ENCODE data around the gene TBC1D8.
"Not testable (repeated sequence)": the region's sequence is repeated elsewhere in the genome, so short reads cannot be mapped to it uniquely, and the experiment has no call there.

Gene TBC1D8

GRCh38 chr2:101188683-101189405, 37.7 kb upstream of the TBC1D8 start:
- no peaks in the 10 kb centered on the region for H3K27me3 ChIP-seq
- H3K9ac ChIP-seq: no peak overlapping the region
- H4K20me1 ChIP-seq: no peaks in the 10 kb centered on the region
- peaks cover 24% of the 10 kb centered on the region for H3K9me3 ChIP-seq
- H3K36me3 ChIP-seq: no peaks in the 10 kb centered on the region
- no peak for TF ChIP-seq Cebpa-rat (IDR thresholded peaks at IDR 0.05)
- H3K4me2 ChIP-seq: no peak overlapping the region
- no peak overlapping the region for H3K4me3 ChIP-seq
- H3K4me1 ChIP-seq: peaks cover 16% of the 10 kb centered on the region; the same call in 1 of the 2 replicates
- no peak overlapping the region for H3K27ac ChIP-seq

GRCh38 chr2:101187131-101187530, 35.9 kb upstream of the TBC1D8 start:
- H3K9ac ChIP-seq: no peak overlapping the region
- peaks cover 24% of the 10 kb centered on the region for H3K9me3 ChIP-seq
- no peak overlapping the region for H3K27ac ChIP-seq
- H4K20me1 ChIP-seq: no peaks in the 10 kb centered on the region
- no peak overlapping the region for H3K4me3 ChIP-seq
- H3K4me2 ChIP-seq: no peak overlapping the region
- no peaks in the 10 kb centered on the region for H3K36me3 ChIP-seq
- no peaks in the 10 kb centered on the region for H3K27me3 ChIP-seq
- no peak for TF ChIP-seq Cebpa-rat (IDR thresholded peaks at IDR 0.05)
- H3K4me1 ChIP-seq: peaks cover 14% of the 10 kb centered on the region; the same call in 1 of the 2 replicates

- no peak overlapping the region for H3K4me3 ChIP-seq
- no peak overlapping the region for H3K27ac ChIP-seq
- H3K9me3 ChIP-seq: peaks cover 24% of the 10 kb centered on the region
- no peaks in the 10 kb centered on the region for H3K36me3 ChIP-seq
- no peaks in the 10 kb centered on the region for H4K20me1 ChIP-seq
- H3K9ac ChIP-seq: no peak overlapping the region
- TF ChIP-seq Cebpa-rat (IDR thresholded peaks at IDR 0.05): no peak
- no peaks in the 10 kb centered on the region for H3K4me1 ChIP-seq
- no peaks in the 10 kb centered on the region for H3K27me3 ChIP-seq
- H3K4me2 ChIP-seq: no peak overlapping the region
These were observed 34.5 kb upstream of the TBC1D8 start for GRCh38 chr2:101185656-101186055.

- Histone ChIP-seq H3K36me3 (no peaks in the 10 kb centered on the region), H3K4me2 (no peak overlapping the region), H3K9ac (no peak overlapping the region), H3K27me3 (no peaks in the 10 kb centered on the region), H3K27ac (no peak overlapping the region), H3K4me3 (no peak overlapping the region), H4K20me1 (no peaks in the 10 kb centered on the region), H3K9me3 (peaks cover 24% of the 10 kb centered on the region), H3K4me1 (no peaks in the 10 kb centered on the region)
- TF ChIP-seq Cebpa-rat (IDR thresholded peaks at IDR 0.05): no peak
These were observed 33.9 kb upstream of the TBC1D8 start for GRCh38 chr2:101185085-101185484.

- TF ChIP-seq Cebpa-rat (IDR thresholded peaks at IDR 0.05): no peak
- Histone ChIP-seq H3K36me3 (no peaks in the 10 kb centered on the region), H3K9me3 (peaks cover 5% of the 10 kb centered on the region; the same call in 1 of the 2 replicates), H3K9ac (no peak overlapping the region), H3K4me2 (no peak overlapping the region), H3K4me1 (no peaks in the 10 kb centered on the region), H3K27ac (no peak overlapping the region), H3K27me3 (no peaks in the 10 kb centered on the region), H3K4me3 (no peak overlapping the region), H4K20me1 (no peaks in the 10 kb centered on the region)
These were observed 28.8 kb upstream of the TBC1D8 start for GRCh38 chr2:101179982-101180381.

GRCh38 chr2:101176803-101177202, 25.6 kb upstream of the TBC1D8 start:
- H3K4me3 ChIP-seq: no peak overlapping the region
- H3K27me3 ChIP-seq: no peaks in the 10 kb centered on the region
- no peaks in the 10 kb centered on the region for H3K36me3 ChIP-seq
- H3K4me2 ChIP-seq: no peak overlapping the region
- peaks cover 34% of the 10 kb centered on the region for H3K9me3 ChIP-seq
- H3K9ac ChIP-seq: no peak overlapping the region
- no peak for TF ChIP-seq Cebpa-rat (IDR thresholded peaks at IDR 0.05)
- no peaks in the 10 kb centered on the region for H3K4me1 ChIP-seq
- no peaks in the 10 kb centered on the region for H4K20me1 ChIP-seq
- H3K27ac ChIP-seq: no peak overlapping the region

- no peak overlapping the region for H3K9ac ChIP-seq
- H3K9me3 ChIP-seq: peaks cover 40% of the 10 kb centered on the region
- no peak overlapping the region for H3K27ac ChIP-seq
- no peaks in the 10 kb centered on the region for H3K36me3 ChIP-seq
- no peak overlapping the region for H3K4me3 ChIP-seq
- H3K4me2 ChIP-seq: no peak overlapping the region
- no peak for TF ChIP-seq Cebpa-rat (IDR thresholded peaks at IDR 0.05)
- no peaks in the 10 kb centered on the region for H4K20me1 ChIP-seq
- no peaks in the 10 kb centered on the region for H3K4me1 ChIP-seq
- no peaks in the 10 kb centered on the region for H3K27me3 ChIP-seq
These were observed 24.8 kb upstream of the TBC1D8 start for GRCh38 chr2:101175991-101176390.

GRCh38 chr2:101173707-101174295, 22.6 kb upstream of the TBC1D8 start:
- TF ChIP-seq Cebpa-rat (IDR thresholded peaks at IDR 0.05): no peak
- Histone ChIP-seq H3K9me3 (peaks cover 61% of the 10 kb centered on the region), H3K27me3 (no peaks in the 10 kb centered on the region), H4K20me1 (no peaks in the 10 kb centered on the region), H3K9ac (no peak overlapping the region), H3K4me3 (no peak overlapping the region), H3K4me1 (no peaks in the 10 kb centered on the region), H3K4me2 (no peak overlapping the region), H3K36me3 (no peaks in the 10 kb centered on the region), H3K27ac (no peak overlapping the region)

- not testable (repeated sequence) for H3K36me3 ChIP-seq, H3K27ac ChIP-seq, H3K4me3 ChIP-seq, H3K9ac ChIP-seq, H4K20me1 ChIP-seq, H3K4me2 ChIP-seq, H3K4me1 ChIP-seq, H3K27me3 ChIP-seq
- H3K9me3 ChIP-seq: peaks cover 74% of the 10 kb centered on the region
These were observed 18.6 kb upstream of the TBC1D8 start for GRCh38 chr2:101169822-101170221.

GRCh38 chr2:101168706-101169105, 17.5 kb upstream of the TBC1D8 start:
- Histone ChIP-seq H3K4me1 (no peaks in the 10 kb centered on the region), H3K27me3 (no peaks in the 10 kb centered on the region), H3K9ac (no peak overlapping the region), H4K20me1 (no peaks in the 10 kb centered on the region), H3K4me3 (no peak overlapping the region), H3K36me3 (no peaks in the 10 kb centered on the region), H3K4me2 (no peak overlapping the region), H3K9me3 (peaks cover 63% of the 10 kb centered on the region), H3K27ac (no peak overlapping the region)
- no peak for TF ChIP-seq Cebpa-rat (IDR thresholded peaks at IDR 0.05)

- not testable (repeated sequence) for H3K4me2 ChIP-seq, H3K27ac ChIP-seq, H3K4me3 ChIP-seq, H3K9ac ChIP-seq, H3K27me3 ChIP-seq, H3K36me3 ChIP-seq, H4K20me1 ChIP-seq, H3K4me1 ChIP-seq
- H3K9me3 ChIP-seq: peaks cover 51% of the 10 kb centered on the region
These were observed 16.4 kb upstream of the TBC1D8 start for GRCh38 chr2:101167532-101167931.

Measured in BLaER1 (cell line).